RWPE2 (cell line): ENCODE measurements around the gene CTDP1.

Source experiments
- ATAC-seq: fragments of 200-7000 bp; cut with Tn5 transposase; 3 replicates; pipeline ENCODE4 v1.9.1; 2021; ENCODE audit warnings: low read depth
- DNase-seq: peaks from one replicate; pipeline ENCODE4 v3.0.0-alpha.2; 2020; ENCODE audit warnings: low spot score
- H3K27ac ChIP-seq: fragments of 450-650 bp; 2 replicates; pipeline ENCODE4 v1.5.1; 2017; ENCODE audit warnings: mild to moderate bottlenecking; ENCODE audit not compliant: poor library complexity, severe bottlenecking
- H3K27me3 ChIP-seq: fragments of 250-450 bp; sonication (Bioruptor Pico); 2 replicates; pipeline ENCODE4 v1.5.1; 2021; ENCODE audit warnings: mild to moderate bottlenecking, moderate library complexity; ENCODE audit not compliant: insufficient read depth, poor library complexity, severe bottlenecking
- H3K36me3 ChIP-seq: fragments of 250-450 bp; sonication (Bioruptor Pico); 2 replicates; pipeline ENCODE4 v1.5.1; 2020; ENCODE audit warnings: low read depth, mild to moderate bottlenecking, moderate library complexity
- H3K4me1 ChIP-seq: fragments of 250-450 bp; sonication (Bioruptor Pico); 2 replicates; pipeline ENCODE4 v1.5.1; 2021; ENCODE audit warnings: mild to moderate bottlenecking, moderate library complexity; ENCODE audit not compliant: insufficient read depth, poor library complexity, severe bottlenecking
- H3K4me3 ChIP-seq: fragments of 250-450 bp; sonication (Bioruptor Pico); 2 replicates; pipeline ENCODE4 v1.5.1; 2021; ENCODE audit warnings: mild to moderate bottlenecking, moderate library complexity; ENCODE audit not compliant: severe bottlenecking
- H3K9me3 ChIP-seq: fragments of 250-450 bp; sonication (Bioruptor Pico); 2 replicates; pipeline ENCODE4 v1.5.1; 2021; ENCODE audit warnings: mild to moderate bottlenecking, moderate library complexity; ENCODE audit not compliant: severe bottlenecking
- CTCF ChIP-seq: fragments of 450-650 bp; IDR thresholded peaks from one replicate; pipeline ENCODE4 v1.5.1; 2017; ENCODE audit warnings: mild to moderate bottlenecking, moderate library complexity; ENCODE audit not compliant: poor library complexity, severe bottlenecking

The CTDP1 gene

GRCh38 chr18:79775441-79776221 lies 96.0 kb downstream of the CTDP1 start:
- no peak overlapping the region for H3K27ac ChIP-seq
- TF ChIP-seq CTCF, result no peak
- ATAC-seq (no peak), DNase-seq (peak; percentile 37)
- H3K4me3 ChIP-seq, result no peak overlapping the region
- no peaks in the 10 kb centered on the region for H3K36me3 ChIP-seq
- no peaks in the 10 kb centered on the region for H3K9me3 ChIP-seq
- no peaks in the 10 kb centered on the region for H3K4me1 ChIP-seq
- H3K27me3 ChIP-seq, result no peaks in the 10 kb centered on the region

GRCh38 chr18:79776674-79777073 lies 97.1 kb downstream of the CTDP1 start:
- DNase-seq, result peak; percentile 5
- H3K36me3 ChIP-seq, result no peaks in the 10 kb centered on the region
- no peak overlapping the region for H3K4me3 ChIP-seq
- no peaks in the 10 kb centered on the region for H3K9me3 ChIP-seq
- TF ChIP-seq CTCF, result no peak
- ATAC-seq, result no peak
- no peaks in the 10 kb centered on the region for H3K4me1 ChIP-seq
- no peaks in the 10 kb centered on the region for H3K27me3 ChIP-seq
- H3K27ac ChIP-seq, result no peak overlapping the region

- no peak for ATAC-seq
- no peaks in the 10 kb centered on the region for H3K4me1 ChIP-seq
- H3K27ac ChIP-seq, result no peak overlapping the region
- no peak for TF ChIP-seq CTCF
- H3K36me3 ChIP-seq, result no peaks in the 10 kb centered on the region
- H3K27me3 ChIP-seq, result no peaks in the 10 kb centered on the region
- no peak overlapping the region for H3K4me3 ChIP-seq
- H3K9me3 ChIP-seq, result no peaks in the 10 kb centered on the region
- peak; percentile 37 for DNase-seq
Observed at GRCh38 chr18:79778291-79778791, 98.7 kb downstream of the CTDP1 start.

GRCh38 chr18:79779021-79779699 lies 99.6 kb downstream of the CTDP1 start:
- DNase-seq, result peak; percentile 28
- H3K27ac ChIP-seq, result no peak overlapping the region
- H3K4me3 ChIP-seq, result no peak overlapping the region
- no peaks in the 10 kb centered on the region for H3K9me3 ChIP-seq
- no peaks in the 10 kb centered on the region for H3K4me1 ChIP-seq
- no peaks in the 10 kb centered on the region for H3K36me3 ChIP-seq
- no peak for ATAC-seq
- no peak for TF ChIP-seq CTCF
- no peaks in the 10 kb centered on the region for H3K27me3 ChIP-seq
